Stimulated activated CD8-positive, alpha-beta memory T cell treated with anti-CD3 and anti-CD28 coated beads, Interleukin-12 subunit alpha, Interleukin-12 subunit beta, amount 100 ng/mL, for 1 hour (primary cell): ENCODE measurements around the gene MLC1.

Source experiments
- DNase-seq: peaks from one replicate; pipeline ENCODE4 v3.0.0-alpha.2; 2020; ENCODE audit warnings: low read depth

Gene MLC1

DNA sequence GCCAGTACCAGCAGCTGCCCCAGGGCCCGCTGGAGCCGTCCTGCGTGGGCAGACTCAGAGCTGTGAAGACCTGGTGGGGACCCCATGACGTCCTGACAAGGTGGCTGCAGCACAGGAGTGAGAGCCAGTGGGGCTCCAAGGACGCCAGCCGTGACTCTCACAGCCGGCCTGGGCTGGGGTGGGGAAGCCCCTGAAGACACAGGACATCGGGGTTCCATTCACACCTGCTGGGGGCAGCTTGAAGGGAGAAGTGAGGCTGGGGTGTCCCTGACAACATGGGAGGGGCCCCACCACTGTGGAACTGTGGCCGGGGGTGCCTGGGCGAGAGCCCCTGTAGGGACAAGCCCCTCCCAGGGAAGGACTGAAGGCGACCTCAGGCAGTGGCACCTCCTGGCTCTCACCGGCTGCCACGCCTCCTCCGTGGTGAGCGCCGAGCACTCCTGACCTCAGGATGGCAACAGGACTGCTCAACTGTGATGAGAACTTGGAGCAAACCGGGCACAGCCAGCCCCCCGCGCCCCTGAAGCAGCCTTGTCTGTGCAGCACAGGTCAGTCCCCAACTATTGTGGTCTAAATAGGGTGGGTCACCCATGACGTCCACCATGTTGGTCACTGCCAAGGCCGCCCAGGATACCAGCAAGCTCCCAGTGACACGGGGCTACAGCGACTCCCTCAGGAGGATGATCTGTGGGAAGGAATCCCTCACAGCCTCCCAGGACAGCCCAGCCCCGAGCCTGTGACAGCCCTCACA is 49.9 kb downstream of the MLC1 start:
- no peak for DNase-seq

DNA sequence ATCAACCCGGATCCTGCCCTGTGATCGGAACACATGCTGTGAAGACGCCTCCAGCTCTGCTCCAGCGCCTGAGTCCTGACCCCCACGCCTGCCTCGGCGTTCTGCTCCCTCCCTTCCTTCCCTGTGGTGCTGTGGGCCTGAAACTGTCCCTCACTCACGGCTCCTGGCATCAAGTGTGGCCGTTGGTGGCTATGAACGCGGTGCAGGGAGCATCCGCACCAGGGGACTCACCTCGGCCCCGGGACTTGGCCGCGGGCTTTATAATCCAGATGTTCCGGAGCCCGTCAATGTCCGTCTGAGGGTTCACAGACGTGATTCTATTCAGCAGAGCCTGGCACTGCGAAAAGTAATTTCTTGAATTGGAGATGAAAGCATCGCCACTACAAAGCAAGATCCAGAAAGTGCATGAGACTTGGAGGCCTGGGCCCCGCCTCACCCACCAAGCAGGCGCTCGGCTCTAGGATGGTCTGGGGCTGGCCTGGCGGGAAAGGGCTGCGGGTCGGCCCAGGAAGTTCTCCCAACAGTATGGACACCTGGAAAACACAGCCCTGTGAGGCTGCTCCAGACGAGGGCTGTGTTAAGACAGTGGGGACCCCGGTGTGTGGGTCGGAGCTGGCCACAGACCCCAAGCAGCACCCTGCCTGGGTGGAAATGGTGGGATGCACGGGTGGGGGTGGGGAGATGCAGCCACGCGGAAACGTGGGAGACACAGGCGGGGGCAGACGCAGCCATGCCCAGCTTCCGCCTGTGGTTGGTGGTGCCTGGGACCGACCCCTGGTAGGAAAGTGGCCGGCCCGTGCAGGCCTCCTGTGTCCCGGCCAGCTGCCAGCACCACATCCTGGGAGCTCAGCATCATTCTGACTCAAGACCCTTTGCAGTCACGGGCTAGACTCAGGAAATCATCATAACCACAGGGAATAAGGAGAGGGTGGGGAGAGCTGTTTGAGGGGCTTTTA is 50.8 kb downstream of the MLC1 start:
- no peak for DNase-seq

DNA sequence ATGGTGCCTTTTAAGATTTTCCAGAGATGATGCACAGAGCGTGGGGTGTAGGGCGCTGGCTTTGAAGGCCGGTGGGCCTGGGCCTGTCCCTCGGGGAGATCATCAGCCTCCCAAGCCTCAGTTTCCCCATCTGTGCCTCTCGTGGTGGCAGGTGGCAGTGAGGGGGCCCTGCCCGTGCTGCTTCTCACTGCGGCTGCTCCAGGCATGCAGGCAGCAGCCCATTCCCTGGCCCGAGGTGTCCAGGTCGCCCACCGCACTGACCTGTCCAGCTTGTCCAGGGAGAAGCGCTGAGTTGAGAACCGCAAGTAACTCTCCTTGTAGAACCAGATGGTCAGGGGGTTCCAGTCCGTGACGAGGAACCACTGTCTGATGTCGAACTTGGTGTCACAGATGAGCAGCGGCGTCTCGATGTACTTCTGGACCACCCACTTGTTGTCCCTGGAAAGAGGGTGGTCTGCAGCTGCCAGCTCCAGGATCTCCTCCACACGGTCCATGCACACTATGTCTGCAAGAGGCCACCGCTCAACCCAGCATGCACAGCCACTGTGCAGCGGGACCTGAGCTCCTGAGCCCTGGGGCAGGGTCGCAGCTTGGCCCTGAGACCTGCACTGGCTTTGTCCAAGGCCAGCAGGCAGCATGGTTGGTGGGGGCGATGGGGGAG is 52.2 kb downstream of the MLC1 start:
- DNase-seq, result no peak

DNA sequence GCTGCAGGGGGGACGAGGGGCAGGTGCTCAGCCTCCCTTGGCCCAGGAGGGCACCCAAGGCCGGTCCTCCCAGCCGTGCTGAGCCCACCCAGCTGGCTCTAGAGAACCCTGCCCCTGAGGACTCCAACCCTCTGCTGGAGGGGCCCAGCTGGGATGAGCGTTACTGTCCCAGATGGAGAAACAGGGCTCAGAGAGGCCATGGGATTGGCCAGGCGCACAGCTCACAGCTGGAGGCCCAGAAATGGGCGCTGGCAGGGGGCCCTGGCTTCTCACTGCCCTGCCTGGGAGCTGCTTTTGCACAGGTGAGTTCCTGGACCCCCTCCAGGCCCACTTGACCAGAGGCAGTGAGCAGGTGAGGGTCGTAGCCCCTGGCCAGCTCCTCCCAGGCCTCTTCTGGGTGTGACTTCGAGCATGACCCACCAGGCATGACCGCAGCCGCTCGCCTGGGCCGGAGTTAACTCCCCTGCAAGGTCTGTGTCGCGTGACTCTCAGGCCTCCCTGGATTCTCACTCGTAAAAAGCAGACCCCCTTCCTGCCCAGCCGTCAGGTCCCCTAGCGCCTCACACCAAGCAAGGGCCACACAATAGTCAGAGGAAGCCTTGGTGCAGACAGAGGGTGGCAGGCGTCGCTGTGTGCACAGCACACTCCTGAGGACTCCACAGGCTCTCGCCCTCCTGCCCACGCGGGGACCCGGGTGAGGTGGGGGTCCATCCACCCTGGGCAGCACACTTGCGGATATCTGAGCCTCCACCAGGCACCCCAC is 52.9 kb downstream of the MLC1 start:
- no peak for DNase-seq

DNA sequence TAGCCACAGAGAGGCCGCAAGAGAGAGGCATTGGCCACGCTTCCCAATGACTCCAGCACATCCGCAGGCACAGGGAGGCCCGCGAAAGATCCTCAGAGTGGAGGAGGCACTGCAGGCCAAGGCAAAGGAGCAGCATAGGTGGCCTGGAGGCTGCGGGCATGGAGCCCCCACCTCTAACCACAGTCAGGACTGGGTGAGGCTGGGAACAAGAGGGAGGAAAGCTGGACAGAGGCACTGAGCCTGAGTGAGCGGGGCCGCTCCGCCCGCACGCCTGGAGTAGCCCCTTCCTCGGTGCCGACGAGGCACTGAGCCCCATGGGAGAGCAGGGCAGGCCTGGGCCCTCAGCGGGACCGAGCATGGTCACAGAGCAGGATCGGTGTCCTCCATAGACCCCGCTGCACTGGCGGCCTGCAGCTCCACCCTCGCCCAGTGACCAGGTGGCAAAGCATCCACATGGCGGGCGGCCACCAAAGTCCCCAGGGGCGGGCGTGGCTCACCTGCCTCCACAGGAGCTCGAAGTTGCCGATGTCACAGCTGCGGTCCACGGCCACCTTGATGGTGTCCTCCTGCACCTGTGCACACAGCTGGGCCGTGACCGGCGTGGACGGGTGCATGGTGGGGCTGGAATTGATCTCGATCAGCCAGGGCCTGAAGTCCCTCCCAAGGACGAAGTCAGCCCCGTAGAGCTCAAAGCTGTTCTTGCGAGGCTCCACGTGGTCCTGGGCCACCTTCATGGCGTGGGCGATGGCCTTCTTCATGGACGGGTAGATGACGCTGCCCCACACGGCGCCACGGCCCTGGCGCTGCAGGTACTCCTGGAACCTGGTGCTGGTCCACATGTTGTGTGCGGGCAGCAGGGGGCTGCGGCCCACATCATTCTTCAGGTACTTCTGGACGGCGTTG is 53.8 kb downstream of the MLC1 start:
- DNase-seq, result no peak

DNA sequence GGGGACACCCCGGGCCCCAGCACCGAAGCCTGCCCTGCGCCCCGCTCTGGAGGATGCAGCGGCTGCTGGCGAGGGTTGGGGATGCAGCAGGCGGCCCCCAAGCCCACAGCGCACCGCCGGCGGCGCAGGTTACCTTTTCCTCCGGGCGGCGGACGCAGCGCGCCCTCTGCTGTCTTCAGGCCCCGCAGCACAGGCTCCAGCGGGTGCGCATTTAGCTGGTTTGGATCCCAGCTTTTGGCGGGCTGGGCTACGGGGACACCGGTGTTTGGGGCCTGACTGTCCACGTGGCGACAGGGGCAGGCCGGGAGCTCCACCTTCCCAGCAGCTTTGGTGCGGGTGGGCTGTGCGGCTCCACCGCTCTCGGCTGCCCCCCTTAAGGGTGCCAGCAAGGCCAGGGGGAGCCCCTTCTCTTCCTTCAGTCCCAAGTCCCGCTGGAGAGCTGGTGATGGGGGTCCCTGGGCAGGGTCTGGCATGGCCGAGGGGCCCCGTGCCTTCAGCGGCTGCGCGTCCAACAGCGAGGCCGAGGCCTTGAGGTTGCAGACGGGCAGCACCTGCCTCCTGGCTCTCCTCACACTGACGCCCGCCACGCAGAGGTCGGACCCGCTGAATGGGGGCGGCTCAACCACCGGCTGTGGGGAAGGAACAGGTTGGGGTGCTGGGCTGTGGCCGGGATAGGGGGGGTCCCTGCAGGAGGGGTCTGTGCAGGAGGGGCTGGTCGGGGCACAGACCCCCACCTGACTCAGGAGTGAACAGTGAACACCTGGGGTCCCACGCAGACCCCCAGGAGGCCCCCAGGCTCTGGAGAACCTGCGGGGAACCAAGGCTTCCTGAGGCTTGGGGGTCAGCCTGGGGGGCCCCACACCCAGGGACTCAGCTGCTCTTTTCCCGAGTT is 54.7 kb downstream of the MLC1 start:
- DNase-seq, result peak; percentile 63

GRCh38 chr22:50027639-50028537 is 57.3 kb downstream of the MLC1 start:
- no peak for DNase-seq

DNA sequence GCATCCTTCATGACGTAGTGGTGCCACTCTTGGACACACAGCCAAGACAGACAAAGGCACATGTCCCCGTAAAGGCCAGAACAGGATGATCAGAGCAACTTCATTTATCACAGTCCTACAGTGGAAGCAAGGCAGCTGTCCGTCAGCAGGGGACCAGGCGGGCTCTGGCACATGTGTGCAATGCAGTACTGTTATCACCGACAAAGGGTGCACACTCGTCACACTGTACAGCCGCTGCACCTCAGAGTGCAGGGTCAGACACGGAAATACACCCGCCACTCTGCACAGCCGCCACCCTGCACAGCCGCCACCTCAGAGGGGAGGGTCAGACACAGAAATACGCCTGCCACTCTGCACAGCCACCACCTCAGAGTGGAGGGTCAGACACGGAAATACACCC is 59.2 kb downstream of the MLC1 start:
- DNase-seq, result no peak

DNA sequence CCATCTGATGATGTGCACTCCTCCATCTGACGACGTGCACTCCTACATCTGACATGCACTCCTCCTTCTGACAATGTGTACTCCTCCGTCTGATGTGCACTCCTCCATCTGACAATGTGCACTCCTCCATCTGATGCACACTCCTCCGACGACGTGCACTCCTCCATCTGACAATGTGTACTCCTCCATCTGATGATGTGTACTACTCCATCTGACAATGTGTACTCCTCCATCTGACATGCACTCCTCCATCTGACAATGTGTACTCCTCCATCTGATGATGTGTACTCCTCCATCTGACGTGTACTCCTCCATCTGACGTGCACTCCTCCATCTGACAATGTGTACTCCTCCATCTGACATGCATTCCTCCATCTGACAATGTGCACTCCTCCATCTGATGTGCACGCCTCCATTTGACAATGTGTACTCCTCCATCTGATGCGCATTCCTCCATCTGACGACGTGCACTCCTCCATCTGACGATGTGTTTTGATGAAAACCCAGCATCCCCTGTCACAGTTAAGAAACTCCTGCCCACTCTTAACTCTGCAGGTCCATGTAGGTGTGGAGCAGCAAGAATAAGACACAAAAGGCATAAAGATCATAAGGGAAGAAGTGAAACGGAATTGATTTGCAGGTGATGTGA is 62.9 kb downstream of the MLC1 start:
- no peak for DNase-seq

GRCh38 chr22:50020606-50021005 is 64.6 kb downstream of the MLC1 start:
- DNase-seq, result no peak

GRCh38 chr22:50019316-50019715 is 65.9 kb downstream of the MLC1 start:
- DNase-seq, result no peak

- no peak for DNase-seq
Observed at GRCh38 chr22:50018608-50019285, 66.5 kb downstream of the MLC1 start.

DNA sequence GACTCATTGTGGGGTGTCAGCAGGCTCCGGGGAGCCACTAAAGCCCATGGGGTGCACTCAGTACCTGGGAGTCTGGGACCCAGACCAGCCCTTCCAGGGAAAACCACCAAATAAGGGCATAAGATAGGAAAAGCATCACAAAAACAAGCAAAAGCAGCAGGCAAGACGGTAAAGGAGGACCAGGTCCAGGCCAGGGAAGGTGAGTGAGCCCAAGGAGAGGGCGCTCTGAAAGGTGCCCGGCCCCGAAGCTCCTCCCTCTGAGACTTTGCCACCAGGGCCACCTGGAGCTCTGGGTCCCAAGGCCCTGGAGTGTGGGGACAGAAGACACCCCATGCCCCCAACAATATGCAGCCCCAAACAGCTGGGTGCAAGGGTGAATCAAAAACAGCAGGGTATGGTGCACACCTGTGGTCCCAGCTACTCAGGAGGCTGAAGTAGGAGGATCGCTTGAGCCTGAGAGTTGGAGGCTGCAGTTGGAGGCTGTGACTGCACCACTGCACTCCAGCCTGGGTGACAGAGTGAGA is 67.5 kb downstream of the MLC1 start:
- DNase-seq, result no peak

GRCh38 chr22:50016988-50017700 is 68.1 kb downstream of the MLC1 start:
- no peak for DNase-seq

GRCh38 chr22:50016308-50016987 is 68.8 kb downstream of the MLC1 start:
- no peak for DNase-seq
